HT1080 (cell line): ENCODE results near the gene ENTPD6. TPM values are rescaled to one million over a fixed set of nuclear protein-coding genes. Genes with fewer than 3 reads are reported as not detected.
A peak's percentile ranks its signal among the peaks of the same experiment; 100 is the strongest.
"Not testable (repeated sequence)": the region's sequence is repeated elsewhere in the genome, so short reads cannot be mapped to it uniquely, and the experiment has no call there.

Experiments used
- DNase-seq: peaks from one replicate; pipeline ENCODE4 v3.0.0-alpha.2; 2015; ENCODE audit warnings: low read depth
- total RNA-seq: library from RNA; depleted of rRNA; stranded (reverse); fragments of >200 nt; shearing (Covaris generic); gene quantifications from 2 replicates; pipeline ENCODE4 v1.2.3, GENCODE V29; 2014

ENTPD6 gene
- total RNA-seq, 1 experiment from 2014 or later = 107 TPM

DNA sequence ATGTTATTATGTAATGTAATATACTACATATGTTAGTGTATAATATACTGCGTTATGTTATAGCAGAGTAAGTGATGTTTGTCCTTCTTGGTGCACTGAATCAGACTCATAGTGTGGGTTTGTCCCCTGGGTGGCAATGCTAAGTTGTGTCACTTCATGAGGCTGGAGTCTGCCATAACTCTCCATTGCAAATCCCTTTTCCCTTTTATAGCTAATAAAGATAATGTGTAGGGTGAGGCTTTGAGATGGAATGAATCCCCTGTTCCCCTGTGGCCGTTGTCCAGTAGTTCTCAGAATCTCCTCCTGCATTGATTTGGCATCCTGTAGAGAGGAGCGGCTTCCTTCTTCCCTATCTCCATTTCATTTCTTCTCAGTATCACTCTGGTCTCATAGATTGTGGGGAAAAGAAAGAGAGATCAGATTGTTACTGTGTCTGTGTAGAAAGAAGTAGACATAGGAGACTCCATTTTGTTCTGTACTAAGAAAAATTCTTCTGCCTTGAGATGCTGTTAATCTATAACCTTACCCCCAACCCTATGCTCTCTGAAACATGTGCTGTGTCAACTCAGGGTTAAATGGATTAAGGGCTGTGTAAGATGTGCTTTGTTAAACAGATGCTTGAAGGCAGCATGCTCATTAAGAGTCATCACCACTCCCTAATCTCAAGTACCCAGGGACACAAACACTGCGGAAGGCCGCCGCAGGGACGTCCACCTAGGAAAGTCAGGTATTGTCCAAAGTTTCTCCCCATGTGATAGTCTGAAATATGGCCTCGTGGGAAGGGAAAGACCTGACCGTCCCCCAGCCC is 45.5 kb downstream of the ENTPD6 start:
- not testable (repeated sequence) for DNase-seq

DNA sequence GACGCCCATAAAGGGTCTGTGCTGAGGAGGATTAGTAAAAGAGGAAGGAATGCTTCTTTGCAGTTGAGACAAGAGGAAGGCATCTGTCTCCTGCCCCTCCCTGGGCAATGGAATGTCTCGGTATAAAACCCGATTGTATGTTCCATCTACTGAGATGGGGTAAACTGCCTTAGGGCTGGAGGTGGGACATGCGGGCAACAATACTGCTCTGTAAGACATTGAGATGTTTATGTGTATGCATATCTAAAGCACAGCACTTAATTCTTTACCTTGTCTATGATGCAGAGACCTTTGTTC is 46.1 kb downstream of the ENTPD6 start:
- not testable (repeated sequence) for DNase-seq

DNA sequence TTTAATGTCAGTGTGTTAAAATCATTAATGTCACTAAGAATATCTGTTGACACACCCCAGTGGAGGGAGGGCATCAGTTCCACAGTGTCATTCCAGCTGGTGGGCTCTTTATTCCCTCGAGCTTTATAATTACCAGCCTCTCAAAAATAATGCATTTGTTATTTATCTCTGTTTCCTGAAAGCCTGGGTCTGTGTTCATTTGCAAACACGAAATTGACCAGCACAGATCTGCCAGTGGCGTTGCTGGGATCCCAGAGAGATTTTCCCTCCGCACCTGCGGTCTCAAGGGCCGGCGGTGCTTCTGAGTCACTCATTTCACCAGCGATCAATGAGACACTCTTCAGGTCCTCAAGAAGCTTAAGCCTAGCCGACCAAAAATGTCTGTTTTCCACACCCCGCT is 46.7 kb downstream of the ENTPD6 start:
- DNase-seq = no peak

DNA sequence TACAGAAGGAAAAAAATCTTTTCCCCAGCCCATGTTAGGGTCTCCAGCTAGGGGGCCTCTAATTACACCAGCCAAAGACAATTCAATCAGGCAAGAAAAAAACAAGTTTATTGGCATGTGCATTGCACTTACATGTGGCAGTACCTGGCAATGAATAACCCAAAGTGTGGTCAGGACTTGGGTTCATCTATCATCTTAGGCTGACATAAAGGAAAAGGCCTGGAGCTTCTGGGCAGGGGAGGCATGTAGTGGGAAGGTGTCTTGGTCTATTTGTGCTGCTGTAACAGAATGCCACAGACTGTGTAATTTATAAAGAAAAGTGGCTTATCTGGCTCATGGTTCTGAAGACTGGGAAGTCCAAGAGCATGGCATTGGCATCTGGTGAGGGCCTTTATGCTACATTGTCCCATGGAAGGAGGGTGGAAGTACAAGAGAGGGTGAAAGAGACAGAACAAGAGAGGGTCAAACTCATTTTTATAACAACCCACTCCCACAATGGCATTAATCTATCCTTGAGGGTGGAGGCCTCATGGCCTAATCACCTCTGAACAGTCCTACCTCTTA is 48.0 kb downstream of the ENTPD6 start:
- DNase-seq = no peak

DNA sequence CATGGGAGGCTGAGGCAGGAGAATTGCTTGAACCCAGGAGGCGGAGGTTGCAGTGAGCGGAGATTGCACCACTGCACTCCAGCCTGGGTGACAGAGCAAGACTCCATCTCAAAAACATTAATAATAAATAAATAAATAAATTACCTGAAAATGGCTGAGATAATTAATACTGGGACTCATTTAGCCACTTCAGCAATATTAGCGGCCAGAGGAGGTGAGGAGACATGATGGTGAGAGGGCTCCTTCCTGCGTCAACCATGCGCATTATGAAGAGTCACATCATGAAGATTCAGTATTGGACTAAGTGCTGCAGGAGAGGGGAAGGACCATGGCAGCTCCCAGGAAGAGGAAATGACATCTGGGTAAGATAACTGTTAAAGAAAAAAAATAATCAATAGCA is 49.5 kb downstream of the ENTPD6 start:
- no peak for DNase-seq

DNA sequence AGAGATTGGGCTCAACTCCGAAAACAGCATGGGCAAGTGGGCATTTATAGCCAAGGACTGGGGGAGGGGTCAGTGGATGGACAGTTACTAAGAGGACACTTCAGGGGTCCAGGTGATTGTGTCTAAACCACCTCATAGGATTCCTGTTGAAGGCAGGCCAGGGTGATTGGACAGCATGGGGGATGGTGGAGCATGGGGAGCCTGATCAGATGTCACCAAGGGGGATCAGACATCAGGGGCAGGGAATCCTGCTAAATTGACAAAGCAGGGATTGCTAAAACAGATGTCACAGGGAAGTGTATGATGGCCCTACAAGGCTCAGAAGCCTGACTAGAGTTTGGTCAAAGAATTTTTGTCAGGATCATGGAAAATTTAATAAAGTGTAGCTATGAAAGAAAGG is 49.9 kb downstream of the ENTPD6 start:
- no peak for DNase-seq

DNA sequence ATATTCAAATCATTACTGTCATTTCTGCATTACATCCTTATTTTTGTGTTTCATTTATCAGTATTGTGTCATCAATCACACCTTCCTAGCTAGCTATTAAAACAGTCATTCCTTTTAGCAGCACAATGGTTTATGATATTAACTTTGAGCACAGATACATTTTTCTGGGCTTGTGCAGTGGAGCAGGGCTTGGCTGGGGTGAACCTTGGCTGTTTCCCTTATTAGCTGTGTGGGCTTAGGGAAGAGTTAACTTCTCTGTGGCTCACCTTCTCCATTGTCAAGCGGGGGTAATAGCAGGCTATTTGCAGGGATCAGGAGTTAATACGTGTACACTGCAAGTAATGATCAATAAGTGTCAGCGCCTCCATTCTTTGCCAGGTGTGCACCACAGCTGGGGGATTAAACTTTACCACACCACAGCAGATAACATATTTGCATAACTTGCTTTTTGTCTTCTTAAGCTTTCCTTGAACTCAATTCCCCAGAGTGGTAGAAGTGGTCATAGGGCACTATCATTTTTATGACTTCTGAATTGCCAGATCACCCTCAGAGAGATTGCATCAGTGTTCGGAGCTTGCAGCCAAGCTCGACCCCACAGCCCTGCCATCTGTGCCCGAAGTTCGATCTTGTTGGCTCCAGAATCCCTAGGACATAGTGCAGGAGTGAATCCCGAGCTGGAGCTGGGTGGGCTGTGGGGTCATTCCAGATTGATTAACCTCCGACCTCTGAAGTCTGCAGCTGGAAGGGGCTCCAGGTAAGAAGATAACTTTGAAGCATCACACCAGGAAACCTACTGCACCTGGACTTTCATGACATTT is 50.9 kb downstream of the ENTPD6 start:
- DNase-seq = no peak

DNA sequence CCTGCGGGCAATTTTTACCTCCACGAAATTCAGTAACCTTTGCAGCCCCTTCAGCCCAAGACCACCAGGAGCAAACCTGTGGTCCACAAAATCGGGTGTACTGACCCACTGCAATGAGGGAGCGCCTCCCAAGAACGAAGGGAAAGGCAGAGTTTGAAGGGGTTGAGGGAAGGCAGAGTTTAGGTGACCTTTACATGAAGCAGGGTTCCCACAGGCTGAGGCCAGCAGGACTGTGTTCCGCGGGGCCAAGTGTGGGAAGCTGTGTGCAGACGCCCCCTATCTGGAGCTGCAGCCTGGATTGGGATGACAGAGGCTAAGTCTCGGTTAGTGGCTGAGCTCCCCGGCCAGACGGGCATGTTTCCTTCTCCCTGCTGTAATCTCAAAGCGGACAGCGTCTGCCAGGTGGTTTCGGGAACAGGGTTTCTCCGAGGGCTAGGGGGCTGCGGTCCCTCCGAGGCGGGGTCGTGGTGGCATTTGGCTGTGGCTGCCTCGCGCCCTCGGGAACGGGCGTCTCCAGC is 51.5 kb downstream of the ENTPD6 start:
- peak; percentile 82 for DNase-seq

DNA sequence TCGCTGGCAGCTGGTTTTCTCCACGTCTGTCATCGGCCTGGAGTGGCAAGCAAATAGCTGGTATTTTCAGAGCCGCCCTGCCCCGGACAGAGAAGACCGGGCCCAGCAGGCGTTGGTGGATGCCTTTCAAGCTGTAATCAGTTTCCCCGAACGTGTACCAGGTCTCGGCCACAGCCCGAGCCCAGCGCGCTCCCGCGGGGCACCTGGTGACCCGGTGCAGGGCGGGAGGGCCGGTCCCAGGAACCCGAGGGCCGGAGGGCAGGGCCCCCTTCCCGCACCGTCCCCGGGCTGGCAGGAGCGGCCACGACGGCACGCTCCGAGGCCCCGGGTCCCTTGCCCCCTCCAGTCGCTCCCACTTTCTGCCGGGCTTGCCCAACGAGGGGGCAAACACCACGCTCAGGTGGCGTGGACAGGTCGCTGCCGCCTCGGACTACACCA is 52.0 kb downstream of the ENTPD6 start:
- no peak for DNase-seq

DNA sequence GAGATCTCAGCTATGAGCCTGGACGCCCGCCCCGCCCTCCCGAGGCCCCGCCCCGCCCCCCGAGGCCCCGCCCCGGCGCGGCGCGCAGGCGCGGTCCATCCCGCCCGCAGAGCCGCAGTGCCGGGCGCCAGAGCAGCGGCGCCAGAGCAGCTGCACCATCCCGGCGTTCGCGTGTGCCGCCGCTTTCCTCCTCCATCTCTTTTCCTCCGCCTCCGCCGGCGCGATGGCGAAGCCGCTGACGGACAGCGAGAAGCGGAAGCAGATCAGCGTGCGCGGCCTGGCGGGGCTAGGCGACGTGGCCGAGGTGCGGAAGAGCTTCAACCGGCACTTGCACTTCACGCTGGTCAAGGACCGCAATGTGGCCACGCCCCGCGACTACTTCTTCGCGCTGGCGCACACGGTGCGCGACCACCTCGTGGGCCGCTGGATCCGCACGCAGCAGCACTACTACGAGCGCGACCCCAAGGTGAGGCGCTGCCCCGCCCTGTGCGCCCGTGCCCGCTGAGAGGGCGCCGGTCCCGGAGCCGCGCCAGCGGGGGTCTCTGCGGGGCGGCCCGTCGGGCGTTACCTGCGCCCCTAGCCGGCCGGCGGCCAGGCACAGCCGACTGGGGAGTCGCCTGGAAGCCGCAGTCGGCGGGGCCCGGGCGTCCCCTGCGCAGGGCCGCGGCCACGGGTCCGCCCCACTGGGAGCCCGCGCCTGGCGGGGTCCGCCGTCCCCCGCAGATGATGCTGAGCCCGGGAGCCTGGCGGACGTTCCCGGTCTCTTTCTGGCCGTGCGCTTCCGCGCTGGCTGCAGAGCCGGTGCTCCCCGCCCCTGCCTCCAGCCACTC is 52.7 kb downstream of the ENTPD6 start, which contains the start of gene PYGB:
Gene PYGB, plus strand, starts transcription at position 130 of the 830 bp plus-strand sequence. Its CDS starts 94 bp downstream, at position 224.
- peak; percentile 81 for DNase-seq

DNA sequence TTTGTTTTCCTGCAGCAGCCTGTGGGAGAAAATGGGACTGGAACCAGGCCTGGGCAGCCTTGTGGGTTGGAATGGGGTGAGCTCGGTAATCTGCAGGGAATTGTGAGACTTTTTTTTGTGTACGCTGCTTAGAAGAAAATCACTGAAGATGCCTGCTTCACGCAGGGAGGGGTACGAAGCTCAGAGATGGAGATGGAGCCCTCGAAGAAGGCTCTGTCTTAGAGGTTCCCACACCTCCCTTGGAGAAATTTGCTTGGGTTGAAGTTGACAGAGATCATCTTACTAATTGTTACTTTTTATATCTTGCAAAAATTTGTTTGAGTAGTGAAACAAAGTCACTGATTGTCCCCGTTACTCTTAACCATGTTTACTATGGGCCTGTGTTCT is 53.3 kb downstream of the ENTPD6 start:
- DNase-seq = peak; percentile 23

DNA sequence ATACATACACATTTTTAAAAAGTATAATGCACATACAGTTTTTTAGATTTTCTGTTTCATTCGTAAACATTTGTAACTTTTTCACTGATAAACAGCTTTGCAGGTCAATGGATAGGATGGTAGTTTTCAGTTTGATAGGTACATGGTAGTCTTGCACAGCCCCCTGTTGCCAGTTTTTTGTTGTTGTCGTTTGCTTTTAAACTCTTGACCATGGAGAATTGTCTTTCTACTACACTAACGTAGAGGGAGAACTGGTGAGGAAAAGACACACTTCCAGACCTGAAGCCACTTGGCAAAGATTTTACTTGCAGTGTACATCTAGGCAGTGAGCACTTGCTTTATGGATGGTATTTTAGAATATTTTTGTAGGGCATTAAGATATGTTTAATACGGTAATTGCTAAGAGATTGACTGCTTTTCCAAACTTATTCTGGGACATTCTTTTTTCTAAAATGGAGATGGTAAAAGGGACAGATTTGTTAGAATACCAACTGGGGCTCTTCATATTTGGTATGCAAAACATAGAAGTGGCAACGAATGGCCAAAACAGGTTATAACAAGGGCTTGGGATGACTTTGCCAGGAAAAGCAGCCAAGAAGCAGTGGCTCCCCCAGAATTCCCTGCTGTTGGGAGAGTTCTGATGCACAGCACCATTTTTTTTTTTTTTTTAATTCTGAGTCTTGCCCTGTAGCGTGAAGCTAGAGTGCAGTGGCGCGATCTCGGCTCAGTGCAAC is 53.9 kb downstream of the ENTPD6 start:
- DNase-seq = no peak

DNA sequence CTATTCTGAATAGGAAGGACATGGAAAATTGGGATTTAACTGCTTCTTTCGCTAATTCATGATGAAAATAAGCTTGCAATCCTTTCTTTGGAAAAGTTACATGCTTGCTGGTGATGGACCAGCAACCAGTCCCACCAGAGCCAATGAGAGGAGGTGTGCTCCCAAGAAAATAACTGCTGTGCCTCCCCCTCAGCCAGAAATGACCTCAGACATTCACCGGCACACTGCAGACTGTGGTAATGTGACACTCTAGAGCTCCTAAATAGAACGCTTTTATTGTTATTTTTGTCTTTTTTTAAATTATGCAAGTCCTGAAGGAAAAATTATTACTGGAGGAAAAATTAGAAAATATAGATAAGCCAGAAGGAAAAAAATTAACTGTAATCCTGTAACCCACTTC is 55.0 kb downstream of the ENTPD6 start:
- DNase-seq = no peak

DNA sequence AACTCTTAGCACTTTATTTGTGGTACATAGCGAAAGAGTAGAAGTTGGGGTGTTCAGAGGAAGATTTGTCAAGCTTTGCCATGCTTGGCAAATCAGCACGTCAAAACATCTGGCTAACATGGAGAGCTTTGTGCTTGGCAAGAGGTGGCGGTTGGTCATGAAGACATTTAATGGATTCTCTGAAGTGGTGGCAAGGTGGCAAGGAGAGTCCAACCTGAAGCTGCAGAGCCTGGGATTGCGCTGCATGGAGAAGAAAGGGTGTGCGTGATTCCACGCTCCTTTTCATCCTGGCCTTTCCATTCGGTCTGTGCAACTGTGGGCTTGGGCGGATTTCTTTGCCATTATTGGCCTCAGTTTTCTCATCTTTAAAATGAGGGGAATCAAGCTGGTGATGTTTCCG is 55.5 kb downstream of the ENTPD6 start:
- no peak for DNase-seq

DNA sequence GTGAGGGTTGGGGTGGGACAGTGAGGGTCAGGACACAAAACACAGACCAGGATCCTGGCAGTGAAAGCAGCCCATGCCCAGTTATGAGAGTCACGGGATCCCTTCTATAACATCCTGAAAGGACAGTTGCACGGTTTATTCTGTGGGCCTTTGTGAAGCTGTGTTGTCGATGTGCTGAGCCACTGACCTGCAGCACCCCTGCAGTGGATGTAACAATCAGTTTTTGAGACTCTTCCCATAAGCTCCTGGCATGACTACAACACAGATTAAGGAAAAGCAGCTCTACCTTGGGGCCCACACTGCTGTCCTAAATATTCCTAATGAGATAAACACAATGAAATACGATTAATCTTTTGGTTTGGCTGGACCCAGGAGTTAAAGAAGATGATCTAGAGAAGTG is 56.0 kb downstream of the ENTPD6 start:
- no peak for DNase-seq

DNA sequence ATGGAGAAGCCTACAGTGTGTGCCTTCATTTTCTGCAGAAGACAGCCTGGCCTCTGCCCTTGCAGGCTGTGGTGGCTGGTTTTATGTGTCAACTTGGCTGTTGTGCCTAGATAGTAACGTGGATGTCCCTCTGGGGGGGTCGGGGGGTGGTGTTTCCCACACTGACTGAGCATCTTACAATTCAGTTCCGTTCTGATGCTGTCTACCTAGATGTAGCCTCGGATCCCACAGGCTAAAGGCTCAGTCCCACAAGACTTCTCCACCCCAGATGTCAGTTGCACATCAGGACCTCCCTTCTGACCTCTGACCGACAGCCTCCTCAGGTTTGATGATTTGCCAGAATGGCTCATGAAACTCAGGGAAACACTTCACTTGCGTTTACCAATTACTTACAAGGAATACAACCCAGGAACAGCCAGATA is 56.7 kb downstream of the ENTPD6 start:
- no peak for DNase-seq

DNA sequence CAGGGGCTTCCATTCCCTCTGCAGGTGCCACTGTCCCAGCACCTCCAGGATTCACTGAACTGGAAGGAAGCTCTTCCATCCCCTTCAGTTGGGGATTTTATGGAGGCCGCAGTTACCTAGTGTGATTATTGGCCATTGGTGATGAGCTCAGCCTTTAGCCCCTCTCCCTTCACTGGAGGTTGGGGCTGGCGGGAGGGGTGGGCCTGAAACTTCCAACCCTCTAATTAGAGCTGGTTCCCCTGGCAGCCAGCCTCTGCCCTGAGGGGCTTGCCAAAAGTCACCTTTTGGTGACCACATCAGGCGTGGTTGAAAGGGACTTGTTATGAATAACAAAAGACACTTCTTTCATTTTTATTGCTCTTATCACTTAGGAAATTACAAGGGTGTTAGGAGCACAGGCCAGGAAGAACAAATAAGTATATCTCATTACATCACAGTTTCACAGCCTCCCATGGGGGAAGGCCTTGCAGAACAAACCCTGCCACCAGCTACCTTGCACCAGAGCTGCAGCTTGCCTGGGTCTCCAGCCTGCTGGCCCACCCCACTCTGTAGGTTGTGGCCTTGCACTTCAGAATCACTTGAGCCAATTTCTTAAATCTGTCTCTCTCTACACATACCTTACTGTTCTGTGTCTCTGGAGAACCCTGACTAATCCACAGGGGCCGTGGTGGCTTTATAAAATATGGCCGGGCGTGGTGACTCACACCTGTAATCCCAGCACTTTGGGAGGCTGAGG is 57.3 kb downstream of the ENTPD6 start:
- no peak for DNase-seq

DNA sequence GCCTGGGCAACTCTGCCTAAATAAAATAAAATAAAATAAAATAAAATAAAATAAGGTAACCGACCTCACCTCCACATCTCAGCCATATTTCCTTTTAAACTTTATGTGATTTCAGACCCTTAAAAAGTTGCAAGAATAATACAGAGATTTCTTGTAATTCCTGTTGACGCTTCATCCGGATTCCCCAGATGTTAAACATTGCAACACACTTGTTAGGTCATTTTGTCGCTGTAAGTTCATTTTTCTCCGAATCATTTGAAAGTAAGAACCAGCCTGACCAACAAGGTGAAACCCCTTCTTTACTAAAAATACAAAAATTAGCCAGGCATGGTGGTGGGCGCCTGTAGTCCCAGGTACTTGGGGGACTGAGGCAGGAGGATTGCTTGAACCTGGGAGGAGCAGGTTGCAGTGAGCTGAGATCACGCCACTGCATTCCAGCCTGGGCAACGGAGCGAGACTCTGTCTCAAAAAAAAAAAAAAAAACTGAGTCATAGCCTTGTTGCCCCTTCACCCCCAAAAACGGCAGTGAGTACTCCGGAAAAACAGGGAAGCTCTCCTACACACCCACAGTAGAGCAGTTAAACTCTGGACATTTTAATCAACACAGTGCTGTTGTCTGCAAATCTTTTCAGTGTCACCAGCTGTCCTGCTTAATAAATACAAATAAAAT is 58.2 kb downstream of the ENTPD6 start:
- no peak for DNase-seq

DNA sequence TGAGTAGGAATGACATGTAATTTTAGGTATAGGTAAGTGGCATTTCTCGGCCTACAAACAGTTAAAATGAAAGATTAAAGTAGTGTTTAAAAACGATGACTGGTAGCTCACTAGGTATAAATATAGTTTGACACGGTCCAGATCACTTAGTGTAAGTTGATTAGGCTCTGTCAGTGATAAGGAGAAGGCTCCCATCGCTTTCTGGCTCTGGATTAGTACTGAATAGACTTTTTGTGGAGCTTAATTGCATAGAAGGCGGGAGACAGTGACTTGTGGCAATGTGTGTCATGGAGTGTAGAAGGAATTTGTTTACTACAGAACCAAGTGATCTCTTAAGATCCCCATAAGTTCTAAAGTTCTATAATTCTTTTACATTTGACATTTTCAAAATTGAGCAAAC is 59.1 kb downstream of the ENTPD6 start:
- DNase-seq = no peak
